NCI-H146 treated with DMSO at 0.1 percent for 48 hours (cell line): ENCODE data around the gene SCN2B.

Experiments used
- DNase-seq: peaks from one replicate; lab custom pipeline; 2025; ENCODE audit not compliant: unreplicated experiment; lab: John Stamatoyannopoulos, UW

SCN2B gene

GRCh38 chr11:118175993-118176777 lies at the start of gene SCN2B:
TSS of gene SCN2B (minus strand) at chr11:118176639. CDS start at chr11:118176431, 208 bp downstream.
- DNase-seq, result no peak

- no peak for DNase-seq
These were observed 48.2 kb upstream of the SCN2B start, which contains the start of gene JAML for GRCh38 chr11:118224511-118225188. TSS of gene JAML (minus strand) at chr11:118225011. CDS start at chr11:118214866, 10,145 bp downstream.

GRCh38 chr11:118223992-118224391 lies 47.6 kb upstream of the SCN2B start:
- no peak for DNase-seq

GRCh38 chr11:118223570-118223969 lies 47.1 kb upstream of the SCN2B start:
- DNase-seq, result no peak

GRCh38 chr11:118222437-118222836 lies 46.0 kb upstream of the SCN2B start:
- no peak for DNase-seq

GRCh38 chr11:118221419-118221818 lies 45.0 kb upstream of the SCN2B start:
- no peak for DNase-seq

GRCh38 chr11:118219732-118220131 lies 43.3 kb upstream of the SCN2B start:
- no peak for DNase-seq

- DNase-seq, result no peak
These were observed 42.8 kb upstream of the SCN2B start for GRCh38 chr11:118219244-118219643.

GRCh38 chr11:118217575-118217974 lies 41.1 kb upstream of the SCN2B start:
- DNase-seq, result no peak

GRCh38 chr11:118216621-118217481 lies 40.4 kb upstream of the SCN2B start:
- DNase-seq, result no peak

- no peak for DNase-seq
These were observed 39.3 kb upstream of the SCN2B start for GRCh38 chr11:118215765-118216164.

GRCh38 chr11:118215262-118215661 lies 38.8 kb upstream of the SCN2B start:
- no peak for DNase-seq

- DNase-seq, result no peak
These were observed 37.9 kb upstream of the SCN2B start for GRCh38 chr11:118214210-118214914.

- DNase-seq, result no peak
These were observed 37.3 kb upstream of the SCN2B start for GRCh38 chr11:118213781-118214180.

- DNase-seq, result no peak
These were observed 36.8 kb upstream of the SCN2B start for GRCh38 chr11:118213201-118213600.

GRCh38 chr11:118212781-118213191 lies 36.3 kb upstream of the SCN2B start:
- no peak for DNase-seq

GRCh38 chr11:118212131-118212725 lies 35.8 kb upstream of the SCN2B start:
- DNase-seq, result no peak

GRCh38 chr11:118211006-118211405 lies 34.6 kb upstream of the SCN2B start:
- no peak for DNase-seq

GRCh38 chr11:118210323-118210722 lies 33.9 kb upstream of the SCN2B start:
- no peak for DNase-seq

- DNase-seq, result no peak
These were observed 32.6 kb upstream of the SCN2B start for GRCh38 chr11:118209033-118209432.
